CD14-positive monocyte (primary cell): Measurements from ENCODE around the gene RIMS1. TPM values are rescaled to one million over a fixed set of nuclear protein-coding genes. Genes with fewer than 3 reads are reported as not detected.

Source experiments
- DNase-seq, 3 donors: peaks; one replicate each; pipeline ENCODE4 v3.0.0-alpha.2; 2011 to 2022
- H2AFZ ChIP-seq: 2 replicates; pipeline ENCODE4 v1.6.0; 2012; ENCODE audit warnings: mild to moderate bottlenecking, low read depth, low read length, inconsistent platforms; ENCODE audit not compliant: insufficient read depth, poor library complexity, severe bottlenecking
- H3K27ac ChIP-seq, 2 donors: 1 replicate in 1 of 2; 2 replicates in 1 of 2; pipeline ENCODE4 v1.5.1; 2012 to 2013; ENCODE audit warnings: low read length in 2 of 2, control low read depth in 1 of 2, inconsistent platforms in 1 of 2, low read depth in 1 of 2, mild to moderate bottlenecking in 1 of 2
- H3K27me3 ChIP-seq, 2 donors: one replicate each; pipeline versions ENCODE4 v1.6.0 to v1.6.1; 2011 to 2013; ENCODE audit warnings: low read length in 2 of 2; ENCODE audit not compliant: control insufficient read depth in 2 of 2, insufficient read depth in 2 of 2
- H3K36me3 ChIP-seq, 2 donors: replicated peaks in 1 of 2; 1 replicate in 1 of 2; 2 replicates in 1 of 2; pipeline versions ENCODE4 v1.5.1 to v1.6.1; 2012 to 2013; ENCODE audit warnings: low read length in 2 of 2, control low read depth in 1 of 2, inconsistent platforms in 1 of 2, mild to moderate bottlenecking in 1 of 2; ENCODE audit not compliant: insufficient read depth in 2 of 2, control insufficient read depth in 1 of 2
- H3K4me1 ChIP-seq, 2 donors: 1 replicate in 1 of 2; 2 replicates in 1 of 2; pipeline versions ENCODE4 v1.5.1 to v1.6.1; 2012 to 2013; ENCODE audit warnings: low read length in 2 of 2, control low read depth in 1 of 2, inconsistent platforms in 1 of 2, mild to moderate bottlenecking in 1 of 2, moderate library complexity in 1 of 2; ENCODE audit not compliant: insufficient read depth in 2 of 2, control insufficient read depth in 1 of 2
- H3K4me2 ChIP-seq: replicated peaks from 2 replicates; pipeline ENCODE3; 2012; ENCODE audit warnings: low read length, moderate library complexity, mild to moderate bottlenecking; ENCODE audit not compliant: poor library complexity, severe bottlenecking; ENCODE audit errors: extremely low read depth
- H3K4me3 ChIP-seq, 3 experiments: fragments of 200-600 bp in 1 of 3; sonication (generic) in 1 of 3; replicated peaks in 1 of 3; 1 replicate in 2 of 3; 2 replicates in 1 of 3; pipeline ENCODE4 v1.5.1; 2011 to 2013; ENCODE audit warnings: low read length in 3 of 3, mild to moderate bottlenecking in 3 of 3, control low read depth in 2 of 3, low read depth in 2 of 3, inconsistent platforms in 1 of 3, moderate library complexity in 1 of 3
- H3K79me2 ChIP-seq: 2 replicates; pipeline ENCODE4 v1.6.0; 2012; ENCODE audit warnings: mild to moderate bottlenecking, control low read depth, inconsistent platforms, low read length, moderate library complexity; ENCODE audit not compliant: insufficient read depth
- H3K9ac ChIP-seq: 2 replicates; pipeline ENCODE4 v1.6.0; 2017; ENCODE audit warnings: low read length, mild to moderate bottlenecking; ENCODE audit not compliant: insufficient read depth, poor library complexity, severe bottlenecking
- H3K9me3 ChIP-seq, 2 donors: replicated peaks in 1 of 2; 1 replicate in 1 of 2; 2 replicates in 1 of 2; pipeline versions ENCODE4 v1.5.1 to v1.6.1; 2012 to 2013; ENCODE audit warnings: low read length in 2 of 2, control low read depth in 1 of 2; ENCODE audit not compliant: control insufficient read depth in 1 of 2, insufficient read depth in 1 of 2
- H4K20me1 ChIP-seq: 2 replicates; pipeline ENCODE4 v1.6.0; 2012; ENCODE audit warnings: mild to moderate bottlenecking, low read length, control low read depth, moderate library complexity; ENCODE audit not compliant: insufficient read depth
- H3K27ac Mint-ChIP-seq, 7 donors: one replicate each; pipeline ENCODE4 v1.8.0; 2020; ENCODE audit warnings: mild to moderate bottlenecking in 7 of 7, mixed read lengths in 7 of 7, moderate library complexity in 6 of 7, inconsistent platforms in 2 of 7
- H3K27me3 Mint-ChIP-seq, 3 donors: one replicate each; pipeline ENCODE4 v1.8.0; 2021 to 2022; ENCODE audit warnings: low read depth in 3 of 3, mild to moderate bottlenecking in 3 of 3, mixed read lengths in 3 of 3, moderate library complexity in 3 of 3, inconsistent platforms in 1 of 3
- H3K36me3 Mint-ChIP-seq, 2 donors: one replicate each; pipeline ENCODE4 v1.8.0; 2020; ENCODE audit warnings: mixed read lengths in 2 of 2, inconsistent platforms in 1 of 2, mild to moderate bottlenecking in 1 of 2
- H3K4me1 Mint-ChIP-seq: one replicate; pipeline ENCODE4 v1.8.0; 2020; ENCODE audit warnings: mild to moderate bottlenecking, mixed read lengths
- H3K4me3 Mint-ChIP-seq, 2 donors: one replicate each; pipeline ENCODE4 v1.8.0; 2020; ENCODE audit warnings: mild to moderate bottlenecking in 2 of 2, mixed read lengths in 2 of 2, moderate library complexity in 1 of 2
- H3K9me3 Mint-ChIP-seq, 7 donors: one replicate each; pipeline ENCODE4 v1.8.0; 2020 to 2022; ENCODE audit warnings: mixed read lengths in 7 of 7, mild to moderate bottlenecking in 6 of 7, moderate library complexity in 6 of 7, inconsistent platforms in 2 of 7
- WGBS: methylation state at CpG from one replicate; pipeline ENCODE4 v1.1.5; 2013; ENCODE audit warnings: missing lambda C conversion rate; ENCODE audit not compliant: insufficient coverage; 5-methylcytosine and 5-hydroxymethylcytosine counted together
- intact Hi-C, 2 donors: fragments of 100-400 bp; cut with micrococcal nuclease; formaldehyde crosslinking; loops; one replicate each; pipeline versions ENCODE4 v1.15.0 to v1.15.1; 2023
- polyA plus RNA-seq, 3 donors: library from polyadenylated mRNA; depleted of rRNA in 1 of 3; unstranded in 2 of 3; stranded (reverse) in 1 of 3; fragments of 300-500 nt in 2 of 3; fragments of >200 nt in 1 of 3; fragmentation: Illumina TruSeq in 2 of 3; gene quantifications; 1 replicate in 2 of 3; 2 replicates in 1 of 3; pipeline ENCODE4 v1.2.3, GENCODE V29; 2012 to 2021
- TF ChIP-seq, protein P1 (sequence below): fragments of 200-600 bp; IDR thresholded peaks from one replicate; pipeline ENCODE4 v1.8.0; 2022; ENCODE audit warnings: antibody characterized with exemption, mild to moderate bottlenecking

RIMS1 gene
- polyA plus RNA-seq, 3 donors: not detected

DNA sequence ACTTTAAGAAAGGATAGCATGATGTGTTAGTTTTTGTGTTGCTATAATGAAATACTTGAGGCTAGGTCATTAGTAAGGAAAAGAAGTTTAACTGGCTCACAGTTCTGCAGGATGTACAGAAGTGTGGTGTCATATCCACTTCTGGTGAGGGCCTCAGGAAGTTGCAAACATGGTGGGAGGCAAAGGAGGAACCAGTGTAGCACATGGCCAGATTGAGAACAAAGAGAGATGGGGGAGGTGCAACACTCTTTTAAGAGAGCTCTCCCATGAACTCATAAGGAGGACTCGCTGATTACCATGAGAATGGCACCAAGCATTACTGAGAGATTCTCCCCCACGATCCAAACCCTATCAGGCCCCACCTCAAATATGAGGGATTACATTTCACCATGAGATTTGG lies 265.4 kb downstream of the RIMS1 start:
- DNase-seq: no peak
- Histone ChIP-seq H3K4me2 (no peak overlapping the region), H3K27me3 (no peaks in the 10 kb centered on the region), H4K20me1 (no peaks in the 10 kb centered on the region), H3K4me1 (no peaks in the 10 kb centered on the region), H3K27ac (no peak overlapping the region), H2AFZ (no peak overlapping the region), H3K9ac (no peak overlapping the region), H3K36me3 (no peaks in the 10 kb centered on the region), H3K9me3 (peaks cover 8 to 16% of the 10 kb centered on the region in 2 donors), H3K79me2 (no peaks in the 10 kb centered on the region), H3K4me3 (no peak overlapping the region)
- 80% methylated on average over 1 of the region's 2 CpGs for WGBS
- no peaks in the 10 kb centered on the region for H3K4me1 Mint-ChIP-seq
- no peaks in the 10 kb centered on the region for H3K36me3 Mint-ChIP-seq
- intact Hi-C loops: no loop called here
- TF ChIP-seq, protein P1, sequence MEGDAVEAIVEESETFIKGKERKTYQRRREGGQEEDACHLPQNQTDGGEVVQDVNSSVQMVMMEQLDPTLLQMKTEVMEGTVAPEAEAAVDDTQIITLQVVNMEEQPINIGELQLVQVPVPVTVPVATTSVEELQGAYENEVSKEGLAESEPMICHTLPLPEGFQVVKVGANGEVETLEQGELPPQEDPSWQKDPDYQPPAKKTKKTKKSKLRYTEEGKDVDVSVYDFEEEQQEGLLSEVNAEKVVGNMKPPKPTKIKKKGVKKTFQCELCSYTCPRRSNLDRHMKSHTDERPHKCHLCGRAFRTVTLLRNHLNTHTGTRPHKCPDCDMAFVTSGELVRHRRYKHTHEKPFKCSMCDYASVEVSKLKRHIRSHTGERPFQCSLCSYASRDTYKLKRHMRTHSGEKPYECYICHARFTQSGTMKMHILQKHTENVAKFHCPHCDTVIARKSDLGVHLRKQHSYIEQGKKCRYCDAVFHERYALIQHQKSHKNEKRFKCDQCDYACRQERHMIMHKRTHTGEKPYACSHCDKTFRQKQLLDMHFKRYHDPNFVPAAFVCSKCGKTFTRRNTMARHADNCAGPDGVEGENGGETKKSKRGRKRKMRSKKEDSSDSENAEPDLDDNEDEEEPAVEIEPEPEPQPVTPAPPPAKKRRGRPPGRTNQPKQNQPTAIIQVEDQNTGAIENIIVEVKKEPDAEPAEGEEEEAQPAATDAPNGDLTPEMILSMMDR: no peak
- peaks cover 3 to 19% (median 9%) of the 10 kb centered on the region in 7 donors for H3K9me3 Mint-ChIP-seq
- H3K27me3 Mint-ChIP-seq: peaks cover 0 to 2% (median 0%) of the 10 kb centered on the region in 3 donors
- H3K4me3 Mint-ChIP-seq: no peak overlapping the region
- H3K27ac Mint-ChIP-seq: no peak overlapping the region

DNA sequence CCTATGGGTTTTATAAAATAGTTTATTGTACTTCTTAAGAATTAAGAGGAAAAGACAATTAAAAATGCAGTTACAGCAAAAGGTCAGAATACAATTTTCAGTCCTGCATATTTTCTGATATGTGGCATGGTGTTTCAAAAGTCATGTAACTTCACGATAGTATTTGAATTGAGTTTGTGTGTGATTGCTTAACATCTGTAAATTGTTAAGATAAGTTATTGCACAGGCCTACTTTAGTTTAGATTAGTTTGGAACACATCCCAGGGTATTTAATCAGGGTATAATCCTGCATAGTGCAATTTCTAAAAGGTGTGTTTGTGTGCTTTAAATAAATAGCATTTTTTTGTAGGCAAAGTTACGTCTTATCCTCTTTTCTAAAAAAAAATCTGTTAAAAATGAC lies 289.6 kb downstream of the RIMS1 start:
- Histone ChIP-seq H4K20me1 (no peaks in the 10 kb centered on the region), H3K4me3 (no peak overlapping the region), H3K9me3 (no peaks in the 10 kb centered on the region), H2AFZ (no peak overlapping the region), H3K4me2 (no peak overlapping the region), H3K79me2 (no peaks in the 10 kb centered on the region), H3K4me1 (no peaks in the 10 kb centered on the region), H3K9ac (no peak overlapping the region), H3K36me3 (no peaks in the 10 kb centered on the region), H3K27ac (no peak overlapping the region), H3K27me3 (peaks cover 3 to 6% of the 10 kb centered on the region in 2 donors)
- H3K4me3 Mint-ChIP-seq: no peak overlapping the region
- WGBS: no CpG with 5 or more reads among the region's 2 CpGs
- no peak overlapping the region for H3K27ac Mint-ChIP-seq
- TF ChIP-seq, protein P1: no peak
- H3K9me3 Mint-ChIP-seq: no peaks in the 10 kb centered on the region
- H3K4me1 Mint-ChIP-seq: no peaks in the 10 kb centered on the region
- H3K36me3 Mint-ChIP-seq: no peaks in the 10 kb centered on the region
- intact Hi-C loops: no loop called here
- no peak for DNase-seq
- peaks cover 3 to 11% (median 5%) of the 10 kb centered on the region in 3 donors for H3K27me3 Mint-ChIP-seq
